ENCODE measurements around the gene RAB20.

- TF ChIP-seq CTCF (IDR thresholded peaks at IDR 0.05) (no peak), EZH2 (IDR thresholded peaks at IDR 0.05; ENCODE audit: borderline replicate concordance, insufficient read depth, low read depth, low read length, poor library complexity, severe bottlenecking) (no peak)
These were observed 25.4 kb downstream of the RAB20 start for GRCh38 chr13:110536006-110536693.
